Activated gamma-delta T cell treated with anti-CD3 and anti-CD28 coated beads, Interleukin-2, amount 50 U/mL, for 16 hours (primary cell): ENCODE data around the gene PGLYRP3.

Source experiments
- DNase-seq: peaks from one replicate; pipeline ENCODE4 v3.0.0-alpha.2; 2020; ENCODE audit warnings: low read depth

Gene PGLYRP3

DNA sequence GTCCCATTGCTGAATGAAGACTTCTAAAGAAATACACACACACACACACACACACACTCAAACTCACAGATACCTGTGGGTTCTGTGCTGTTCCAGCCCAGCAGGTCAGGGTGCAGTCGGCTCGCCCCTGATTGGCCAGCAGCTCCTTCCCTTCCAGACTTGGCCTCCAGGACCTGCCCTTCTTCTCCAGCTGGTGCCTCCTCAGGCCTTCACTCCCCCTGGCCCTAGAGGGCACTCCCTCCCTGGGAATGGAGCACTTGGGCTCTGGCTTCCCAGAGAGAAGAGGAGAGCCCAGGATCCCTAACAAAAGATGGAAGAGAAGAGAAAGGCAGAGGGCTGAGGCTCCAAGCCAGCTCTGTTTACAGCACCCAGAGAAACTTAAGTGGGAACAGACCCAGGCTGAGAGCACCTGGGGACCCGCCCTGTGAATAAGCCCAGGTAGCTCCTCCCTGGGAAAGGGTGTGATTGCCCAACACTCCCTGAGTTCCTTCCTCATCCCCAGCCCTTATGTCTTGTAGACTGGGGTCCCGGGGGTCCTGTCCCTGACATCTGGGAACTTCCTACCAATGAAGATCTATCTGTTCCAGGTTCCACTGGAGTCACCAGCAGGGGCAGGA is at the start of gene PGLYRP3:
Gene PGLYRP3 (minus strand): TSS at position 383 of the 617 bp plus-strand sequence. CDS start 2,287 bp downstream, outside the sequence.
- DNase-seq = no peak

DNA sequence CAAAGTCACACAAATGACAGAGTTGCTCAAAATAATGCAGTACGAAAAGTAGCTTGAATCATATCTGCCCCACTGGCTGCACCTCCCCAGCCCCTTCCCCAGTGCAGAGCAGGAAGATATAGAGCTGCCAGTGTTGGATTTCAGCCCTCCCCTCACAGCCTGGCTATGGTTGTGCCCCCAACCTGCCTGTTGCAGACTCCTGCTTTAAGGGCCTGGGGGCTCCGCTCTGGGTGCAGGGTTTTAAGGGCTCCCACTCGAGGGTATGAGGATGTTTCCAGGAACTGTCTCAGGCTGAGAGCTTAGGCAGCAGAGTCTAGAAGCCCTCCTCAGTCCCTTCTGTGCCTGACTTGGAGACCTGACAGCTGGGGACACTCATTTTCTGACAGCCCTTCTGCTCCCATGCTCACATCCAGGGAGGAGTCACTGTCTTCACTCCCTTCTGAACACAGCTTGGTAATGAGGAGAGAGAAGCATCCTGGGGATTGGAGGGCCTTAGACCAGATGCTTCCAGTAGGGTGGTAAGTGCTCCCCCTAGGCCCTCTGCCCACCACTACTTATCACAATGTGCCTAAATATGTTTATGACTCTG is 49.5 kb upstream of the PGLYRP3 start:
- DNase-seq = no peak

- DNase-seq = no peak
Observed at GRCh38 chr1:153361480-153362109, 48.8 kb upstream of the PGLYRP3 start.

- DNase-seq = no peak
Observed at GRCh38 chr1:153360592-153361479, 48.1 kb upstream of the PGLYRP3 start.

DNA sequence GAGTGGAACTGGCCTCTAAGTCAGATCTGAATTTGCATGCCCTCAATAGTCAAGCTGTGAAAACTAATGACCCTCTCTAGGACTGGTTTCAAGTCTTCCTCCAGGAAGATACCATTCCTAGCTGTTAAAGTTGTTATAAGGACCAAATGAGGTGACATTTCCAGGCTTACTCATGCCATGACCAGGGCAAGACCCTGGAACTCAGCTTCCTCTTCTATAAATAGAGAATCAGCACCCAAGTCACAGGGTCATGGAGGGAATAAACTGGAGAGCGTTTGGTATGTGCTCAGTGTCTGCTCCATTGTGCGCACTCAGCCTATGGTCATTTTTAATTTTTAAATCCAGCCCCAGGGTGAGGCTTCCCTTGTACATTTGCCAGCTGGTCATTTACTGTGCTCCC is 47.4 kb upstream of the PGLYRP3 start:
- no peak for DNase-seq

GRCh38 chr1:153359241-153359640 is 46.5 kb upstream of the PGLYRP3 start:
- DNase-seq = no peak

GRCh38 chr1:153358691-153358975 is 45.9 kb upstream of the PGLYRP3 start:
- DNase-seq = no peak

- no peak for DNase-seq
Observed at GRCh38 chr1:153357853-153358690, 45.3 kb upstream of the PGLYRP3 start, which contains the start of gene S100A9. S100A9 (plus strand) TSS chr1:153357854; CDS start chr1:153358284, 430 bp downstream.

GRCh38 chr1:153357076-153357852 is 44.5 kb upstream of the PGLYRP3 start:
- DNase-seq = no peak

DNA sequence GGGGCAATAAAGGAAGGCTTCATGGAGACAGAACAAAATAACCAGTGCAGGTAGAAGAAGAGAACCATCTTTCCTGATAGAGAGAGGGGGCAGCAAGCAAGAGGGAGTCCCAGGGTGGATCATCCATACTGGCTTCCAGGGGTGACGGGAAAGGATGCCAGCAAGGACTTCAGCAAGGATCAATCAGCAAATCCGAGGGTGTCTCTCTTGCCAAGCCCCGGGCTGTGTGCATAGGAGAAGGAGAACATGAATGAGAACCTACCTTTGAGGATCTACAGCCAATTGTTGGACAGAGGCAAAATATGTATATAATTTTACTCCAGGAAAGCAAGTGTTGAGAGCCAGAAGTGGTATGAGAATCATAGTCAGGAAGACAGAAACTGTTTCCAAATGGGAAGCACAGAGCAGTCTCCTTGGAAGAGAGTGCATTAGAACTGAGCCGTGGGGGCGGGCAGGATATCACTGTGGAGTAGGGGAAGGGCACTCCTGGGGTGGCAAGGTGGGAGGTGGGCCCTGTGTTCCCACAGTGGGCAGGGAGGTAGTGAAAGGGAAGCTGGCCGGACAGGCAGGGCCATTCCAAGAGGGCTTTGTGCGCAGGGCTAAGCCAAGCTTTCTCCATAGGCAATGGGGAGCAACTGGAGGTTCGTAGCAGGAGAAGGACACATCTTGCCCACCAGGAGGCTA is 43.8 kb upstream of the PGLYRP3 start:
- no peak for DNase-seq

GRCh38 chr1:153355445-153356071 is 42.8 kb upstream of the PGLYRP3 start:
- DNase-seq = no peak

GRCh38 chr1:153354515-153355193 is 41.9 kb upstream of the PGLYRP3 start:
- no peak for DNase-seq

- no peak for DNase-seq
Observed at GRCh38 chr1:153353226-153353947, 40.6 kb upstream of the PGLYRP3 start.

DNA sequence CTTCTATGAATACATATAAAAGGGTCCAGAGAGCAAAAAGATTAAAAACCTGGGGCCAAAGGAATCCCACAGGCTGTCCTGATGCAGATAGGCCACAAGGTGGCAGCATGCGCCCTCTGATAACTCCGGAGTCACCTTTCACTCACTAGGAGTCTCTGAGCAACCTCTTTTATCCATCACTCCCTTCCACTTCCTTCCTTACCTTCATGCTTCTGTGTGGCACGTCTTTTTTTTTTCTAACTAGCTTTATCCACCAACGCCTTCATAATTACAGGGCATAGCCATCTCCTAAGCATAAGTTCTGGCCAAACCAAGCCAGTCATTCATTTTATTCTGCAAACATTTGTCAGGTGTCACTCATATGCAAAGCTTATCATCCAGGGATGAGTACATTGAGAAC is 39.8 kb upstream of the PGLYRP3 start:
- peak; percentile 32 for DNase-seq

DNA sequence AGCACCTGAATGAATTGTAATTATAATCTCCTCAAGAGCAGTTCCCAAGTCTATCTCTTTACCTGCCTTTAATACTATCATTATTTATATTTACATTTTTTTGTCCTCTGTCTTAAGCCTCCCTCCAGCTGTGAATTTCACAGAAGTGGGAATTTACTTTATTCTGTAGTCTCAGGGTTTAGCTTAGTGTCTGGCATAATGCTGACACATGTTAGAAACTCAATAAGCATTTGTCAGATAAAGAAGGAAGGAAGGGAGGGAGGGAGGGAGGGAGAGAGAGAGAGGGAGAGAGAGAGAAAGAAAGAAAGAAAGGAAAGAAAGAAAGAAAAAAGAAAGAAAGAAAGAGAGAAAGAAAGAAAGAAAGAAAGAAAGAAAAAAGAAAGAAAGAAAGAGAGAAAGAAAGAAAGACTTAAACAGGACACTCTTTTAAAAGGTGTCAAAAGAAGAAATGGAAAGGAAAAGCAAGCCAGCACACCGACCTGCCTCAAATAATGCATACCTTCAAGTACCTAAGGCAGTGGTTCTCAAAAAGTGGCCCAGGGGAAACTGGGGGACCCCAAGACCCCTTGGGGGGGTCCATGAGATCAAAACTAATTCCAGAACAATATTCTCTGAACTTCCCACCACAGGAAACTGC is 37.7 kb upstream of the PGLYRP3 start:
- DNase-seq = no peak

DNA sequence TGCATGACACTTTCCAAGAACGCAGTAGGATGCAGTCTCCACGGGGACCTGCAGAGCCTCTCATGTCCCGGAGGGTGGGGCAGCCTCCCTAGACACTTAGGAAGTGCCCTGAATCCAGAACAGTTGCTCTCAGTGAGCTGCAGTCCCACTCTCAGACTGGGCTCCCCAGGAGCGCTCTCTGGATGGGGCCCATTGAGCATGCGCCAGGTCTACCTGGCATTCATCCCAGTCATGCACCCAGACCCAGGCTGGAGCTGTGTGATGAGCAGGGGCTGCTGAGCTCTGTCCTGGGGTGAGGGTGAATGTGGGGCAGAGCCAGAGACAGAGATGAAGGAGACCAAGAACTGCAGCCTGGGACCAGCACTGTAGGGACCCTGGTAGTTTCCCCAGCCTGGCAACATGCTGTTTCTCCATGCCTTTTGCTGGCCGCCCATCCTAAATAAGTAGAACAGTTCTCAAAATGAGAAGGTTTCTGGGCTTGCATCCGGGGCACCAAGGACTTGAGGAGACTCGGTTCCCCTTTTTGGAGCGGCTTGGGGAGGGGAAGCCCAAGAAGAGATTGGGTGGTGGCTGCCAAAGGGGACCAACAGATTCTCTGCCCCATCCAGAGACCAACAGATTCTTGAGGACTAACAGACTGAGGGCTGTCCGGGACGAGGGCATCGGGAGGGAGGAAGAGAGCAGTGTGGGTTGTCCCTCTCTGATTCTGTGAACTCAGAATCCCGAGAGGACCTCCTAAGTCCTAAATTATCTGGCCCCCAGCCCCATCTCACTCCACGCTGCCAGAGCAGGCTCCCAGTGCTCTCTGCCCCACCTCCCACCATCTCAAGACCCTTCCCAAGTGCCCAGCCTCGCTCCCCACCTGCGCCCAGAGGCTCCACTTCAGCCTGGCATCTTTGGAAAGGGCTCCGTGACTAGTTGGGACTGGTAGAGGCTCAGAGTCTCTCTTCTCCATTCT is 36.9 kb upstream of the PGLYRP3 start:
- DNase-seq = no peak
